Measurements from ENCODE around the gene CNTNAP2.

CNTNAP2 gene

DNA sequence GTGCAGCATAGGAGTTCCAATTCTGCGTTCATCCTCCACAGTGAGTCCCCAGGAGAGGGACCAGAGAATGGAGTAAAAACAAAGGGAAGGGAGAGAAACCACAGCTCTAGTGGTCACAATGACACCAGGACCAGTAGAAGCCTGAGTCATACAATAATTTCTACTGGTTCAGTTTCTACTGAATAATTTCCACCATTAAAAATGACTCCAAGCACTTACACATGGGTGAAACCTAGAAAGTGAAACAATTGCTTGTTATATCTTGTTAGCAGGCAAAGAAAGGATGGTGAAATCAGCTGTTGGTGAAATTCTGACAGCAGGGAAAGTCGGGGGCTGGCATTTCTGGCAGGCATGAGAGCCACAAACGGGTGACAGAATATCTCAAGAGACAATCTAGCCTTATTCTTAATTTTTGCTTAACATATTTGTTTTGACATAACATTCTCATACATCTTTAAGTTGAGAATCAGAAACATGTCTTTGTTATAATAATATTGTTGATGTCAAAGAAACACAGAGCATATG is 1408.2 kb downstream of the CNTNAP2 start:
- Histone ChIP-seq H3K9me3 (replicated peaks in 1 of 11) (no peaks in the 10 kb centered on the region), H3K9ac (no peak overlapping the region), H3K4me2 (no peak overlapping the region), H3K27ac (no peak overlapping the region), H4K20me1 (no peaks in the 10 kb centered on the region), H3K4me1 (no peaks in the 10 kb centered on the region), H3K4me3 (no peak overlapping the region), H3K27me3 (no peaks in the 10 kb centered on the region), H3K36me3 (no peaks in the 10 kb centered on the region)
- TF ChIP-seq Cebpa-rat (IDR thresholded peaks at IDR 0.05): no peak

DNA sequence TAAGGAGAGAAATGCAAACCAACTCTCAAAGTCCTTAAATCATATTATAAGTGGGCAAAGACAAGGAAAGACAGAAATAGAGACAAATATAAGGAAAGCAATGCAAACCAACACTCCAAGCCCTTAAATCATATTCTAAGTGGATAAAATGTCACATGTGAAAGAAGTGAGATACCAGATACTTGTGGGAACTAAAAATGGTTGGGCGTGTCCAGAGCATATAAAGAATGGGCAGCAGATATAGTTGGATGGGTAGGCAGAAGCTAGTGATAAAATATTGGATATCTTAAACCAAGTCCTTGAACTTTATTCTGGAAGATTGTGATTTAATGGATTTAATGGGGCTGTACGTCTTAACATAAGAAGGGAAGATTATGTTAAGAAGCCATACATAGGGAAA is 1408.7 kb downstream of the CNTNAP2 start:
- Histone ChIP-seq H3K4me1 (no peaks in the 10 kb centered on the region), H3K4me3 (no peak overlapping the region), H3K9ac (no peak overlapping the region), H3K27ac (no peak overlapping the region), H3K4me2 (no peak overlapping the region), H4K20me1 (no peaks in the 10 kb centered on the region), H3K9me3 (replicated peaks in 1 of 11) (no peaks in the 10 kb centered on the region), H3K36me3 (no peaks in the 10 kb centered on the region), H3K27me3 (no peaks in the 10 kb centered on the region)
- TF ChIP-seq Cebpa-rat (IDR thresholded peaks at IDR 0.05): no peak

DNA sequence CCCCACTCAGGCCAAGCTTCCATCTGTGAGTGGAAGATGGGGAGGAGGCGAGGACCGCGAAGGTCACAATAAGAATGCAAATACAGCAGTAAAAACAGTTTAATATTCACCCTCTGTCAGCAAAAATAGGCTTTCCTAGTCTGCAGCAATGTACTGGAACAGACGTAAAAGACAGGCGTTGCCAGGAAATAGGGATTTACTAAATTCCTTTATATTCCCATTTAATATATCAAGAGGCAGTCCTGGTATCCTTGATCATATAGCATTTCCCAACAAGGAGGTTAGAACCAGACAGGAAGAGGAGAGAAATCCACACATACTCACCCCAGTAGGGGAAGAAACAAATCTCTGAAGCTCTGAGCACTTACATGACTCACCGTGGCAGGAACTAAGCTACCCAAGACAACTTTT is 1419.1 kb downstream of the CNTNAP2 start:
- H3K4me3 ChIP-seq: no peak overlapping the region
- H3K27ac ChIP-seq: no peak overlapping the region

DNA sequence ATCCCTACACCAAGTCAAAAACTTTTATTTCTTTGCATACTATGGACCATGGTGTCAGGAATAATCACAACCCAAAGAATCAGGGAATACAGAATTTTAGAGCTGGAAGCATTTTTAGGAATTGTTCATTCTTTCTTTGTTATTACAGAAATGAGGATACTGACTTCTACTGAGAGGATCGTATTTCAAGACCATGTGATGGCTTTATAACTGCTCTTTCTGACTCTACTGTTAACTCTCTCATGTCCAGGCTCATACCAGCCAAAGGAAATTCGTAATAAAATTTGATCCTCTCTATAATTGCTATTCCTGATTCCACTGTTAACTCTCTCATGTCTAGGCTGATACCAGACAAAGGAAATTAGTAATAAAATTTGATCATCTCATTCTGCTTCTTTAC is 1423.1 kb downstream of the CNTNAP2 start:
- H3K36me3 ChIP-seq: no peaks in the 10 kb centered on the region
- H3K4me3 ChIP-seq: no peak overlapping the region
- no peaks in the 10 kb centered on the region for H3K27me3 ChIP-seq
- no peak overlapping the region for H3K4me2 ChIP-seq
- no peak overlapping the region for H3K9ac ChIP-seq
- peaks cover 13 to 27% (median 20%) of the 10 kb centered on the region in 11 experiments; a peak in 20 of 22 replicates for H3K9me3 ChIP-seq (replicated peaks in 1 of 11)
- 0 out of 20 replicates have a peak, but pooled peaks cover 0 to 6% (median 0%) of the 10 kb centered on the region in 10 experiments for H3K4me1 ChIP-seq
- no peak for TF ChIP-seq Cebpa-rat (IDR thresholded peaks at IDR 0.05)
- H4K20me1 ChIP-seq: no peaks in the 10 kb centered on the region
- no peak overlapping the region for H3K27ac ChIP-seq

More for the DNA sequence above, 1419.1 kb downstream of the CNTNAP2 start:
- H4K20me1 ChIP-seq: no peaks in the 10 kb centered on the region
- peaks cover 0 to 4% (median 0%) of the 10 kb centered on the region in 11 experiments; a peak in 1 of 22 replicates for H3K9me3 ChIP-seq (replicated peaks in 1 of 11)
- H3K27me3 ChIP-seq: no peaks in the 10 kb centered on the region
- no peaks in the 10 kb centered on the region for H3K36me3 ChIP-seq
- 0 out of 20 replicates have a peak, but pooled peaks cover 0 to 6% (median 0%) of the 10 kb centered on the region in 10 experiments for H3K4me1 ChIP-seq
- H3K4me2 ChIP-seq: no peak overlapping the region
- H3K9ac ChIP-seq: no peak overlapping the region
- TF ChIP-seq Cebpa-rat (IDR thresholded peaks at IDR 0.05): no peak

DNA sequence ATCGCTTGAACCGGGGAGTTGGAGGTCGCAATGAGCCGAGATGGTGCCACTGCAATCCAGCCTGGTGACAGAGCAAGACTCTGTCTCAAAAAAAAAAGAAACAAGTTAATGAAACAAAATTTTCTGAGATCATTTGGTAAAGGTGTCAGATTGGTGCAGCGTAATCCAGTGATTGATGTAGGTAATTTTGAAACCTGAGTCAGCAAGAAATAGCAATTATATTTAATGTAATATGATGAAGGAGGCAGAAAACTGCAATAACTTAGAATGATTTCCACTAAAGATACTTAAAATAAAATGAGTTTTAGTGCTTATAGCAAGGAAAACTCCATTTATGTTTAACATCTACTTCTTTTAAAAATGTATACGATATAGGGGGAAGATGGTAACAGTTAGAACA is 1424.1 kb downstream of the CNTNAP2 start:
- H3K4me1 ChIP-seq: 0 out of 20 replicates have a peak, but pooled peaks cover 0 to 2% (median 0%) of the 10 kb centered on the region in 10 experiments
- no peaks in the 10 kb centered on the region for H4K20me1 ChIP-seq
- no peaks in the 10 kb centered on the region for H3K27me3 ChIP-seq
- H3K9ac ChIP-seq: no peak overlapping the region
- H3K4me2 ChIP-seq: no peak overlapping the region
- no peak for TF ChIP-seq Cebpa-rat (IDR thresholded peaks at IDR 0.05)
- H3K9me3 ChIP-seq (replicated peaks in 1 of 11): peaks cover 15 to 35% (median 26%) of the 10 kb centered on the region in 11 experiments; a peak in 21 of 22 replicates
- H3K4me3 ChIP-seq: no peak overlapping the region
- H3K27ac ChIP-seq: no peak overlapping the region
- no peaks in the 10 kb centered on the region for H3K36me3 ChIP-seq

DNA sequence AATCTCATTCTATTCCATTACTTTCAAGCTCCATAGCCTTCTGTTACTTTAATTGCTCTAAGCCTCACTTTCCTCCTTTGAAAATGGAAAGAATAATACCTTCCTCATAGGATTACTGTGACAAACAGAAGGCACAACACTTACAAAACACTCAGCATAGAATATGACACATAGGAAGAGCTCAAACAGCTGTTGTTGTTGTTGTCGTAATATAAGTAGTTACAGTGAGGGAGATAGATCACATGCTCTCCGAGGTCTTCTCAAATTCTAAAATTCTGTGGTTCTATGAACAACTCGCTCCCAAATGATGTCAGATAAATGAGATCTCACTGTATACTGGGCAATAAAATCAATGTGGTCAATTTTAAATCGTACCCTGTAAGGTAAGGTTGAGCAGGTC is 1424.7 kb downstream of the CNTNAP2 start:
- no peak overlapping the region for H3K4me2 ChIP-seq
- H3K36me3 ChIP-seq: no peaks in the 10 kb centered on the region
- H3K27me3 ChIP-seq: no peaks in the 10 kb centered on the region
- H3K9me3 ChIP-seq (replicated peaks in 1 of 11): peaks cover 15 to 37% (median 28%) of the 10 kb centered on the region in 11 experiments; a peak in 21 of 22 replicates
- H3K9ac ChIP-seq: no peak overlapping the region
- TF ChIP-seq Cebpa-rat (IDR thresholded peaks at IDR 0.05): no peak
- no peak overlapping the region for H3K27ac ChIP-seq
- H3K4me3 ChIP-seq: no peak overlapping the region
- no peaks in the 10 kb centered on the region for H3K4me1 ChIP-seq
- H4K20me1 ChIP-seq: no peaks in the 10 kb centered on the region

DNA sequence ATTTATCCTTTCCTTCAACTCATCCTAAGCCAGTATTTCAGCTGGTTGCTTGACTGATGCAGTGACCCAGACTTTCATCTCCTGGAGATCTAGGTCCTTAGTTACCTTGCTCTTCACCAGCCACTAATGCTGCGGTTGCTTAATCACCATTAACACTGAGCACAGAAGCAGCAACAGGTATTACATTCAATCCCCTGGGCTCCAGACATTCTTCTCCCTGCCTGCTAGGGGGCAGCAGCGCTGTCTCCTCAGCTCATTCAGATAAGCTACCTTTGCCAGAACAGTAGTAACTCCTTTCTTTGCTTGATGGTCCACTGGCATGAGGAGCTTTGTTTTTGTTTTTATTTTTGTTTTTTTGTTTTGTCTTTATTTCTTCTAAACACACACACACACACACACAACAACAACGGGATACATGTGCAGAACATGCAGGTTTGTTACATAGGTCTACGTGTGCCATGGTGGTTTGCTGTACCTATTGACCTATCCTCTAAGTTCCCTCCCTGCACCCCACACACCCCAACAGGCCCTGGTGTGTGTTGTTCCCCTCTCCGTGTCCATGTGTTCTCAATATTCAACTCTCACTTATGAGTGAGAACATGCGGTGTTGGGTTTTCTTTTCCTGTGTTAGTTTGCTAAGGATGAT is 1430.8 kb downstream of the CNTNAP2 start:
- H3K9ac ChIP-seq: no peak overlapping the region
- TF ChIP-seq Cebpa-rat (IDR thresholded peaks at IDR 0.05): no peak
- no peaks in the 10 kb centered on the region for H3K4me1 ChIP-seq
- H3K4me3 ChIP-seq: no peak overlapping the region
- no peaks in the 10 kb centered on the region for H4K20me1 ChIP-seq
- H3K4me2 ChIP-seq: no peak overlapping the region
- H3K36me3 ChIP-seq: no peaks in the 10 kb centered on the region
- no peaks in the 10 kb centered on the region for H3K27me3 ChIP-seq
- no peak overlapping the region for H3K27ac ChIP-seq
- H3K9me3 ChIP-seq (replicated peaks in 1 of 11): peaks cover 19 to 30% (median 24%) of the 10 kb centered on the region in 11 experiments; a peak in 21 of 22 replicates

DNA sequence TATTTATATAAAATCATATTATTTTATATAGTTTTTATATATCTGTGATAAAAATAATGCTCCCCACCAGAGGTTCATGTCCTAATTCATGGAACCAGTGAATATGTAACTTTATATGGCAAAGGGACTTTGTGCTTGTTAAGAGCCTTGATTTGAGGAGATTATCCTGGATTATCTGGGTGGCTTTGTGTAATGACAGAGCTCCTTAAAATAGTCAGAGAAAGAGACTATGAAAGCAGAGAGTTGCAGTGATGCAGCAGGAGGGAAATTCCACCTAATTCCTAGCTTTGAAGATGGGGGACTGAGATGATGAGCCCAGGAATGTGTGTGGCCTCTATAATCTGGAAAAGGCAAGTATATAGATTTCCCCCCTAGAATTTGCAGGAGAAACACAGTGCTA is 1439.7 kb downstream of the CNTNAP2 start:
- H3K4me3 ChIP-seq: no peak overlapping the region
- H3K27me3 ChIP-seq: no peaks in the 10 kb centered on the region
- H3K9ac ChIP-seq: no peak overlapping the region
- no peaks in the 10 kb centered on the region for H3K4me1 ChIP-seq
- H3K36me3 ChIP-seq: no peaks in the 10 kb centered on the region
- no peak overlapping the region for H3K27ac ChIP-seq
- no peak for TF ChIP-seq Cebpa-rat (IDR thresholded peaks at IDR 0.05)
- no peak overlapping the region for H3K4me2 ChIP-seq
- no peaks in the 10 kb centered on the region for H3K9me3 ChIP-seq (replicated peaks in 1 of 11)
- H4K20me1 ChIP-seq: no peaks in the 10 kb centered on the region

DNA sequence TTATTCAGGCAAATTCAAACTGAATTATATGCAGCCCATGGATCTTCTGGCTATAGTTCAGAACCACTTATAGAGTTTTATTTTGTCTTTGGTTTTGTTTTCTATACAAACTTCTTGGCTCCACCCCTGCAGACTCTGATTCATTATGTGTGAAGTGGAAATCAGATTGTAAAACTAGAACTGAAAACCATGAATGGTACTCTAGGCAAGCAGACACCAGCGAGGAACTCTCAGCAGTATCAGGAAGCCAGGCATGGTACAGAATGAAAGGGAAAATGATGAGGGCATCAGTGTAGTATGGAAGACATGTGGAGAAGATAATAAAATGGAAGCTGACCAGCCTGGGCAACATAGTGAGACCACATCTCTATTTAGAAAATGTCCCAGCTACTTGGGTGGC is 1447.1 kb downstream of the CNTNAP2 start:
- Histone ChIP-seq H3K4me1 (no peaks in the 10 kb centered on the region), H3K9me3 (replicated peaks in 1 of 11) (peaks cover 0 to 7% (median 0%) of the 10 kb centered on the region in 11 experiments; a peak in 1 of 22 replicates), H3K27me3 (no peaks in the 10 kb centered on the region), H3K9ac (no peak overlapping the region), H3K36me3 (no peaks in the 10 kb centered on the region), H3K4me2 (no peak overlapping the region), H3K27ac (no peak overlapping the region), H4K20me1 (no peaks in the 10 kb centered on the region), H3K4me3 (no peak overlapping the region)
- TF ChIP-seq Cebpa-rat (IDR thresholded peaks at IDR 0.05): no peak

Measured in BLaER1 treated with 17β-estradiol and CSF1 and Interleukin-3, amounts not matched to agents 10 nM and 100 nM (cell line).